Neural cell (in vitro differentiated cells): Measurements from ENCODE around the gene L3MBTL2. TPM values are rescaled to one million over a fixed set of nuclear protein-coding genes. Genes with fewer than 3 reads are reported as not detected.

Experiments used
- H2AFZ ChIP-seq: fragments of 200-600, 300-800 bp; sonication (generic), shearing (Covaris generic); 2 replicates; pipeline ENCODE4 v1.6.0; 2014; ENCODE audit warnings: low read depth, mild to moderate bottlenecking, antibody characterized with exemption, low read length, moderate library complexity
- H3F3A ChIP-seq: fragments of 200-600 bp; shearing (Covaris generic); 2 replicates; pipeline ENCODE4 v1.6.1; 2016; ENCODE audit warnings: mild to moderate bottlenecking, moderate library complexity, mixed read lengths, antibody characterized with exemption, low read length; ENCODE audit not compliant: insufficient read depth, poor library complexity, severe bottlenecking
- H3K27ac ChIP-seq: fragments of 200-600, 300-800 bp; sonication (generic), shearing (Covaris generic); 2 replicates; pipeline ENCODE4 v1.5.1; 2014; ENCODE audit warnings: mild to moderate bottlenecking, low read length, moderate library complexity
- H3K27me3 ChIP-seq: fragments of 300-800, 200-600 bp; sonication (generic), shearing (Covaris generic); 2 replicates; pipeline ENCODE4 v1.6.0; 2014; ENCODE audit warnings: mild to moderate bottlenecking, low read depth, low read length, moderate library complexity; ENCODE audit not compliant: insufficient read depth
- H3K36me3 ChIP-seq: fragments of 300-800, 200-600 bp; sonication (generic), shearing (Covaris generic); 2 replicates; pipeline ENCODE4 v1.5.1; 2014; ENCODE audit warnings: mild to moderate bottlenecking, antibody characterized with exemption, low read length, moderate library complexity; ENCODE audit not compliant: insufficient read depth
- H3K4me2 ChIP-seq: fragments of 300-800, 200-600 bp; sonication (generic), shearing (Covaris generic); 2 replicates; pipeline ENCODE4 v1.6.0; 2014; ENCODE audit warnings: mild to moderate bottlenecking, low read length
- H3K4me3 ChIP-seq: fragments of 300-800, 200-600 bp; sonication (generic), shearing (Covaris generic); 2 replicates; pipeline ENCODE4 v1.5.1; 2014; ENCODE audit warnings: mild to moderate bottlenecking, low read length, moderate library complexity
- H3K79me2 ChIP-seq: fragments of 200-600 bp; shearing (Covaris generic); replicated peaks from 2 replicates; pipeline ENCODE4 v1.6.0; 2014; ENCODE audit warnings: mild to moderate bottlenecking, low read length, moderate library complexity; ENCODE audit not compliant: insufficient read depth
- H3K9ac ChIP-seq: fragments of 300-800, 200-600 bp; sonication (generic), shearing (Covaris generic); 2 replicates; pipeline ENCODE4 v1.6.1; 2016; ENCODE audit warnings: mild to moderate bottlenecking, low read length, mixed read lengths
- H3K9me2 ChIP-seq: fragments of 200-600 bp; shearing (Covaris generic); 2 replicates; pipeline ENCODE4 v1.6.1; 2016; ENCODE audit warnings: mild to moderate bottlenecking, low read length, mixed read lengths; ENCODE audit not compliant: insufficient read depth
- H3K9me3 ChIP-seq: fragments of 200-600, 300-800 bp; sonication (generic), shearing (Covaris generic); 2 replicates; pipeline ENCODE4 v1.6.1; 2016; ENCODE audit warnings: mild to moderate bottlenecking, mixed run types, low read length, moderate library complexity, mixed read lengths
- H4K20me1 ChIP-seq: fragments of 200-600 bp; shearing (Covaris generic); 2 replicates; pipeline ENCODE4 v1.6.1; 2016; ENCODE audit warnings: mild to moderate bottlenecking, mixed run types; ENCODE audit not compliant: insufficient read depth
- EP300 ChIP-seq: fragments of 450-650 bp; conservative IDR thresholded peaks from 2 replicates; pipeline ENCODE4 v1.6.1; 2014; ENCODE audit warnings: antibody characterized with exemption, mild to moderate bottlenecking, moderate library complexity; ENCODE audit not compliant: poor library complexity, severe bottlenecking
- EZH2 ChIP-seq: fragments of 200-600, 300-800 bp; shearing (Covaris generic), sonication (generic); IDR thresholded peaks from 2 replicates; pipeline ENCODE4 v1.6.1; 2014; ENCODE audit warnings: antibody characterized with exemption, low read length, borderline replicate concordance, mild to moderate bottlenecking; ENCODE audit not compliant: insufficient read depth, poor library complexity, severe bottlenecking
- MXI1 ChIP-seq: fragments of 450-650 bp; conservative IDR thresholded peaks from 2 replicates; pipeline ENCODE4 v1.6.1; 2014; ENCODE audit warnings: antibody characterized with exemption, mild to moderate bottlenecking; ENCODE audit not compliant: poor library complexity, severe bottlenecking
- POLR2AphosphoS5 ChIP-seq: IDR thresholded peaks from 2 replicates; pipeline ENCODE4 v1.6.1; 2012
- RAD21 ChIP-seq: fragments of 450-650 bp; conservative IDR thresholded peaks from 2 replicates; pipeline ENCODE4 v1.6.1; 2014; ENCODE audit warnings: antibody characterized with exemption, mild to moderate bottlenecking, moderate library complexity
- REST ChIP-seq: IDR thresholded peaks from 2 replicates; pipeline ENCODE4 v1.6.1; 2012; ENCODE audit warnings: borderline replicate concordance
- SMC3 ChIP-seq: fragments of 450-650 bp; conservative IDR thresholded peaks from 2 replicates; pipeline ENCODE4 v1.6.1; 2014; ENCODE audit warnings: antibody characterized with exemption, mild to moderate bottlenecking, moderate library complexity; ENCODE audit not compliant: poor library complexity
- TAF1 ChIP-seq: IDR thresholded peaks from 2 replicates; pipeline ENCODE4 v1.6.1; 2012; ENCODE audit warnings: low read depth
- polyA plus RNA-seq: library from polyadenylated mRNA; depleted of rRNA; stranded (reverse); fragments of >200 nt; gene quantifications from 2 replicates; pipeline ENCODE4 v1.2.3, GENCODE V29; 2014
- TF ChIP-seq, protein P1 (sequence below): fragments of 450-650 bp; IDR thresholded peaks from 2 replicates; pipeline ENCODE4 v1.5.1; 2014; ENCODE audit warnings: antibody characterized with exemption, mild to moderate bottlenecking, moderate library complexity; ENCODE audit not compliant: poor library complexity, severe bottlenecking

The L3MBTL2 gene
- polyA plus RNA-seq, 1 donor from 2014 or later = 32.5 TPM

- TF ChIP-seq EP300 (no peak), MXI1 (no peak), POLR2AphosphoS5 (no peak), EZH2 (no peak), SMC3 (no peak), TAF1 (no peak), REST (no peak), RAD21 (no peak)
- TF ChIP-seq, protein P1, sequence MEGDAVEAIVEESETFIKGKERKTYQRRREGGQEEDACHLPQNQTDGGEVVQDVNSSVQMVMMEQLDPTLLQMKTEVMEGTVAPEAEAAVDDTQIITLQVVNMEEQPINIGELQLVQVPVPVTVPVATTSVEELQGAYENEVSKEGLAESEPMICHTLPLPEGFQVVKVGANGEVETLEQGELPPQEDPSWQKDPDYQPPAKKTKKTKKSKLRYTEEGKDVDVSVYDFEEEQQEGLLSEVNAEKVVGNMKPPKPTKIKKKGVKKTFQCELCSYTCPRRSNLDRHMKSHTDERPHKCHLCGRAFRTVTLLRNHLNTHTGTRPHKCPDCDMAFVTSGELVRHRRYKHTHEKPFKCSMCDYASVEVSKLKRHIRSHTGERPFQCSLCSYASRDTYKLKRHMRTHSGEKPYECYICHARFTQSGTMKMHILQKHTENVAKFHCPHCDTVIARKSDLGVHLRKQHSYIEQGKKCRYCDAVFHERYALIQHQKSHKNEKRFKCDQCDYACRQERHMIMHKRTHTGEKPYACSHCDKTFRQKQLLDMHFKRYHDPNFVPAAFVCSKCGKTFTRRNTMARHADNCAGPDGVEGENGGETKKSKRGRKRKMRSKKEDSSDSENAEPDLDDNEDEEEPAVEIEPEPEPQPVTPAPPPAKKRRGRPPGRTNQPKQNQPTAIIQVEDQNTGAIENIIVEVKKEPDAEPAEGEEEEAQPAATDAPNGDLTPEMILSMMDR = no peak
- Histone ChIP-seq H3K79me2 (no peaks in the 10 kb centered on the region), H3K27ac (no peak overlapping the region), H3K9ac (no peak overlapping the region), H3K27me3 (no peaks in the 10 kb centered on the region), H3K9me3 (no peaks in the 10 kb centered on the region), H3K9me2 (no peaks in the 10 kb centered on the region), H3K4me2 (no peak overlapping the region), H2AFZ (no peak overlapping the region), H4K20me1 (no peaks in the 10 kb centered on the region), H3K4me3 (no peak overlapping the region), H3F3A (no peaks in the 10 kb centered on the region), H3K36me3 (no peaks in the 10 kb centered on the region)
Measured at GRCh38 chr22:41217553-41218157, 12.5 kb downstream of the L3MBTL2 start.

- Histone ChIP-seq H3F3A (no peaks in the 10 kb centered on the region), H2AFZ (no peak overlapping the region), H4K20me1 (no peaks in the 10 kb centered on the region), H3K4me3 (no peak overlapping the region), H3K27ac (no peak overlapping the region), H3K4me2 (no peak overlapping the region), H3K9me3 (no peaks in the 10 kb centered on the region), H3K36me3 (no peaks in the 10 kb centered on the region), H3K79me2 (no peaks in the 10 kb centered on the region), H3K27me3 (no peaks in the 10 kb centered on the region), H3K9me2 (no peaks in the 10 kb centered on the region), H3K9ac (no peak overlapping the region)
- TF ChIP-seq EZH2 (no peak), RAD21 (no peak), REST (no peak), SMC3 (no peak), MXI1 (no peak), TAF1 (no peak), EP300 (no peak), POLR2AphosphoS5 (no peak)
- TF ChIP-seq, protein P1 = no peak
Measured at GRCh38 chr22:41222846-41223507, 17.9 kb downstream of the L3MBTL2 start.
